H9 (cell line): Measurements from ENCODE around the gene DTYMK. TPM values are rescaled to one million over a fixed set of nuclear protein-coding genes. Genes with fewer than 3 reads are reported as not detected.

Experiments used
- DNase-seq: peaks from one replicate; pipeline ENCODE4 v3.0.0-alpha.2; 2017
- H2AFZ ChIP-seq: one replicate; pipeline ENCODE4 v1.6.1; 2013; ENCODE audit warnings: mild to moderate bottlenecking, low read length, control low read depth, moderate library complexity
- H2AK5ac ChIP-seq: 2 replicates; pipeline ENCODE4 v1.6.1; 2013; ENCODE audit warnings: low read length, control low read depth, mixed read lengths; ENCODE audit not compliant: insufficient read length
- H2BK120ac ChIP-seq: one replicate; pipeline ENCODE4 v1.6.1; 2013; ENCODE audit warnings: low read depth, mild to moderate bottlenecking, low read length, control low read depth, inconsistent platforms; ENCODE audit not compliant: poor library complexity, severe bottlenecking
- H2BK12ac ChIP-seq: 2 replicates; pipeline ENCODE4 v1.6.1; 2013; ENCODE audit warnings: low read length, control low read depth, mixed read lengths, low read depth; ENCODE audit not compliant: insufficient read length
- H2BK15ac ChIP-seq: 2 replicates; pipeline ENCODE4 v1.6.1; 2013; ENCODE audit warnings: low read depth, low read length, control low read depth
- H2BK20ac ChIP-seq: one replicate; pipeline ENCODE4 v1.6.1; 2013; ENCODE audit warnings: low read depth, mild to moderate bottlenecking, low read length, control low read depth, inconsistent platforms; ENCODE audit not compliant: poor library complexity, severe bottlenecking
- H2BK5ac ChIP-seq: 2 replicates; pipeline ENCODE4 v1.6.1; 2013; ENCODE audit warnings: low read length, control low read depth, mixed read lengths; ENCODE audit not compliant: insufficient read length
- H3K14ac ChIP-seq: 2 replicates; pipeline ENCODE4 v1.6.1; 2013; ENCODE audit warnings: low read length, control low read depth; ENCODE audit not compliant: insufficient read depth
- H3K18ac ChIP-seq: 2 replicates; pipeline ENCODE4 v1.6.1; 2013; ENCODE audit warnings: low read depth, mild to moderate bottlenecking, mixed read lengths, low read length, control low read depth; ENCODE audit not compliant: insufficient read length
- H3K23ac ChIP-seq: 2 replicates; pipeline ENCODE4 v1.6.1; 2013; ENCODE audit warnings: low read length, control low read depth, mixed read lengths, low read depth; ENCODE audit not compliant: insufficient read length
- H3K23me2 ChIP-seq: 2 replicates; pipeline ENCODE4 v1.6.1; 2013; ENCODE audit warnings: low read depth, mild to moderate bottlenecking, mixed read lengths, low read length, control low read depth; ENCODE audit not compliant: insufficient read length, poor library complexity, severe bottlenecking
- H3K27ac ChIP-seq: 2 replicates; pipeline ENCODE4 v1.5.1; 2013; ENCODE audit warnings: low read length, control low read depth, mixed read lengths, low read depth; ENCODE audit not compliant: insufficient read length
- H3K27me3 ChIP-seq: 2 replicates; pipeline ENCODE4 v1.6.1; 2013; ENCODE audit warnings: low read length, control low read depth, inconsistent platforms; ENCODE audit not compliant: insufficient read depth
- H3K4ac ChIP-seq: 2 replicates; pipeline ENCODE4 v1.6.1; 2013; ENCODE audit warnings: low read depth, mild to moderate bottlenecking, control low read depth, inconsistent platforms, low read length, moderate library complexity
- H3K4me1 ChIP-seq: 2 replicates; pipeline ENCODE4 v1.6.1; 2013; ENCODE audit warnings: low read length, control low read depth, inconsistent platforms; ENCODE audit not compliant: insufficient read depth
- H3K4me2 ChIP-seq: 2 replicates; pipeline ENCODE4 v1.6.1; 2013; ENCODE audit warnings: low read length, control low read depth, mixed read lengths; ENCODE audit not compliant: insufficient read length, insufficient read depth
- H3K56ac ChIP-seq: 2 replicates; pipeline ENCODE4 v1.6.1; 2013; ENCODE audit warnings: low read depth, mild to moderate bottlenecking, mixed read lengths, low read length, control low read depth; ENCODE audit not compliant: insufficient read length
- H3K79me1 ChIP-seq: 2 replicates; pipeline ENCODE4 v1.6.1; 2013; ENCODE audit warnings: low read depth, mild to moderate bottlenecking, moderate library complexity, low read length, control low read depth, inconsistent platforms; ENCODE audit not compliant: insufficient read depth, poor library complexity, severe bottlenecking
- H3K79me2 ChIP-seq: 2 replicates; pipeline ENCODE4 v1.6.1; 2013; ENCODE audit warnings: low read length, control low read depth, inconsistent platforms; ENCODE audit not compliant: insufficient read depth
- H3K9ac ChIP-seq: 2 replicates; pipeline ENCODE4 v1.6.1; 2013; ENCODE audit warnings: low read length, control low read depth, mixed read lengths; ENCODE audit not compliant: insufficient read length; ENCODE audit errors: extremely low read depth
- H3K9me3 ChIP-seq: one replicate; pipeline ENCODE4 v1.6.1; 2013; ENCODE audit warnings: low read depth, low read length, inconsistent platforms; ENCODE audit not compliant: control insufficient read depth
- H3T11ph ChIP-seq: one replicate; pipeline ENCODE4 v1.6.1; 2013; ENCODE audit warnings: mild to moderate bottlenecking, low read length, control low read depth, inconsistent platforms
- H4K20me1 ChIP-seq: one replicate; pipeline ENCODE4 v1.6.1; 2013; ENCODE audit not compliant: control insufficient read depth, insufficient read length, insufficient read depth
- H4K5ac ChIP-seq: 2 replicates; pipeline ENCODE4 v1.6.1; 2013; ENCODE audit warnings: low read depth, mild to moderate bottlenecking, mixed read lengths, low read length, control low read depth; ENCODE audit not compliant: insufficient read length
- H4K8ac ChIP-seq: replicated peaks from 2 replicates; pipeline ENCODE4 v1.6.1; 2013; ENCODE audit warnings: low read length, control low read depth, mixed read lengths, low read depth; ENCODE audit not compliant: insufficient read length
- H4K91ac ChIP-seq: 2 replicates; pipeline ENCODE4 v1.6.1; 2013; ENCODE audit warnings: low read depth, mild to moderate bottlenecking, moderate library complexity, mixed read lengths, low read length, control low read depth; ENCODE audit not compliant: insufficient read length
- H3K27ac Mint-ChIP-seq, 3 experiments: 2 replicates in 2 of 3; 3 replicates in 1 of 3; pipeline ENCODE4 v1.8.0; 2020 to 2021; ENCODE audit warnings: mixed read lengths in 3 of 3, mild to moderate bottlenecking in 1 of 3, moderate library complexity in 1 of 3
- H3K27me3 Mint-ChIP-seq: 2 replicates; pipeline ENCODE4 v1.8.0; 2021; ENCODE audit warnings: low read depth, mild to moderate bottlenecking, moderate library complexity, mixed read lengths
- H3K36me3 Mint-ChIP-seq, 3 experiments: 2 replicates in 2 of 3; 3 replicates in 1 of 3; pipeline ENCODE4 v1.8.0; 2020 to 2021; ENCODE audit warnings: low read depth in 3 of 3, mixed read lengths in 3 of 3; ENCODE audit not compliant: insufficient read depth in 1 of 3
- H3K4me1 Mint-ChIP-seq, 2 experiments: 2 replicates each; pipeline ENCODE4 v1.8.0; 2020; ENCODE audit warnings: mixed read lengths in 2 of 2
- H3K4me3 Mint-ChIP-seq, 2 experiments: 2 replicates in 1 of 2; 3 replicates in 1 of 2; pipeline ENCODE4 v1.8.0; 2020 to 2021; ENCODE audit warnings: mild to moderate bottlenecking in 2 of 2, mixed read lengths in 2 of 2, moderate library complexity in 1 of 2
- H3K9me3 Mint-ChIP-seq, 2 experiments: 2 replicates in 1 of 2; 3 replicates in 1 of 2; pipeline ENCODE4 v1.8.0; 2020; ENCODE audit warnings: mild to moderate bottlenecking in 2 of 2, mixed read lengths in 2 of 2, moderate library complexity in 1 of 2
- CTCF ChIP-seq: fragments of 200-600 bp; sonication (generic); conservative IDR thresholded peaks from 3 replicates; pipeline ENCODE4 v1.8.0; 2021; ENCODE audit warnings: antibody characterized with exemption, mild to moderate bottlenecking
- WGBS: extraction: QIAGEN DNeasy Blood & Tissue Kit; methylation state at CpG from one replicate; pipeline ENCODE4 v1.1.7; 2013; ENCODE audit warnings: missing lambda C conversion rate, low lambda C conversion rate, mixed read lengths; ENCODE audit not compliant: insufficient read length; ENCODE audit errors: extremely low coverage; 5-methylcytosine and 5-hydroxymethylcytosine counted together
- total RNA-seq: library from RNA; stranded (reverse); gene quantifications from 2 replicates; pipeline ENCODE4 v1.2.1, GENCODE V29; 2021

Gene DTYMK
- total RNA-seq, 1 experiment from 2014 or later: 76.0 TPM

GRCh38 chr2:241734208-241734466 is 47.5 kb upstream of the DTYMK start:
- Histone ChIP-seq H2AFZ (no peak overlapping the region), H2AK5ac (no peak overlapping the region), H3K14ac (no peak overlapping the region; the same call in 1 of the 2 replicates), H3K79me2 (no peaks in the 10 kb centered on the region), H2BK12ac (no peak overlapping the region), H3K4me2 (peak overlapping the region; percentile 41), H3K23me2 (peaks cover 12% of the 10 kb centered on the region), H4K5ac (no peak overlapping the region), H2BK120ac (no peak overlapping the region), H3K79me1 (no peaks in the 10 kb centered on the region), H3K4me1 (no peaks in the 10 kb centered on the region), H3K4ac (no peak overlapping the region), H3K9ac (no peak overlapping the region), H3T11ph (no peak overlapping the region), H2BK5ac (no peak overlapping the region), H4K91ac (no peak overlapping the region), H3K23ac (no peak overlapping the region), H3K9me3 (no peaks in the 10 kb centered on the region), H4K8ac (no peak overlapping the region), H2BK20ac (no peak overlapping the region), H3K18ac (no peak overlapping the region), H3K27me3 (no peaks in the 10 kb centered on the region), H4K20me1 (peaks cover 7% of the 10 kb centered on the region), H2BK15ac (no peak overlapping the region), H3K27ac (no peak overlapping the region), H3K56ac (no peak overlapping the region)
- Mint-ChIP-seq H3K9me3 (no peaks in the 10 kb centered on the region), H3K4me3 (peak overlapping the region; percentile 36 to 59; a peak in 3 of 5 replicates), H3K27me3 (peaks cover 23% of the 10 kb centered on the region), H3K27ac (no peak overlapping the region), H3K4me1 (0 out of 4 replicates have a peak, but pooled peaks cover 2 to 5% of the 10 kb centered on the region in 2 experiments), H3K36me3 (peaks cover 0 to 6% (median 4%) of the 10 kb centered on the region in 3 experiments; a peak in 2 of 7 replicates)
- TF ChIP-seq CTCF: peak; percentile 35; the same call in 2 of the 3 replicates
- WGBS: no CpG with 5 or more reads among the region's 25 CpGs
- DNase-seq: no peak
